ENCODE results near the gene CEACAM3. TPM values are rescaled to one million over a fixed set of nuclear protein-coding genes. Genes with fewer than 3 reads are reported as not detected.
A peak's percentile ranks its signal among the peaks of the same experiment; 100 is the strongest.
"Not testable (repeated sequence)": the region's sequence is repeated elsewhere in the genome, so short reads cannot be mapped to it uniquely, and the experiment has no call there.

The CEACAM3 gene
- total RNA-seq, 5 donors from 2014 or later (not counting 1 experiment from before 2014, with no cell fraction given) = not detected

- Histone ChIP-seq H3K4me1 (ENCODE audit: control insufficient read depth in 1 of 2, extremely low read depth in 1 of 2, insufficient read depth in 2 of 2, low read length in 2 of 2) (peaks cover 10 to 11% of the 10 kb centered on the region in 2 experiments), H3K27me3 (replicated peaks in 1 of 2; ENCODE audit: control insufficient read depth in 2 of 2, extremely low read depth in 1 of 2, insufficient read depth in 2 of 2, low read length in 1 of 2) (peaks cover 2 to 45% of the 10 kb centered on the region in 2 experiments), H3K9me3 (no peaks in the 10 kb centered on the region), H3K4me3 (ENCODE audit: control insufficient read depth in 1 of 2, extremely low read depth in 1 of 2, low read length in 1 of 2) (no peak overlapping the region), H3K36me3 (ENCODE audit: control insufficient read depth in 2 of 2, extremely low read depth in 1 of 2, insufficient read depth in 1 of 2, low read length in 1 of 2) (no peaks in the 10 kb centered on the region), H3K27ac (ENCODE audit: low read length) (no peak overlapping the region)
- H3K27ac Mint-ChIP-seq = no peak overlapping the region
- ChIA-PET POLR2A (no interaction called here), CTCF (interaction anchor here (0.9 to 4.8 kb wide), 2 partner anchors 34 to 35 kb away, joined by 3 to 59 read pairs; no protein-coding TSS in a partner anchor)
- ATAC-seq (replicated peaks in 1 of 4) = no peak
- no peaks in the 10 kb centered on the region for H3K36me3 Mint-ChIP-seq
- WGBS (ENCODE audit: insufficient coverage) = 83% methylated on average over 5 of the region's 7 CpGs
- peaks cover 15 to 17% (median 17%) of the 10 kb centered on the region in 3 donors for H3K4me1 Mint-ChIP-seq
- H3K27me3 Mint-ChIP-seq = peaks cover 46 to 68% of the 10 kb centered on the region in 2 donors
- H3K4me3 Mint-ChIP-seq = no peak overlapping the region
- DNase-seq = no peak
- no peaks in the 10 kb centered on the region for H3K9me3 Mint-ChIP-seq
Observed at GRCh38 chr19:41787055-41787454, 9.3 kb upstream of the CEACAM3 start.

DNA sequence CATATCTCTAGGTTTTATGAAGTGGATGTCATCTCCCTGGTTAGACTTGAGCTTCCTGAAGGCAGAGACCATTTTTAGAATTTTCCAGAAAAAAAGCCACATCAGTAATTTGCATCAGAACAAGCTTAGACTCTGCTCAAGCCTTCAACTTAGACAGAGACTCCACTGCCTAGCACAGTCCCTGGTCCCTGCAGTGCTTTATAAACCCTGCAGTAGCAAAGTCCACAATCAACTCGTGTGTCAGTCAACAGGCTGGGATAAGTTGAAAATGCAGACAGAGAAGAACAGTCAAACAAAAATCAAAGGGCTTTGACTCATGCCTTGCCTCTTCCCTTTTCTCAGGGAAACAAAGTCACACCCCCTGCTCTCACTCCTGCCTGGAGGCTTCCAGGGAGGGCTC lies 7.9 kb upstream of the CEACAM3 start:
- H3K4me3 ChIP-seq (ENCODE audit: control insufficient read depth in 1 of 2, extremely low read depth in 1 of 2, low read length in 1 of 2); H3K36me3 Mint-ChIP-seq; H3K36me3 ChIP-seq (ENCODE audit: control insufficient read depth in 2 of 2, extremely low read depth in 1 of 2, insufficient read depth in 1 of 2, low read length in 1 of 2); H3K9me3 ChIP-seq; H3K27ac Mint-ChIP-seq; H3K4me3 Mint-ChIP-seq; H3K9me3 Mint-ChIP-seq; DNase-seq; POLR2A ChIA-PET; ATAC-seq (replicated peaks in 1 of 4); H3K27ac ChIP-seq (ENCODE audit: low read length): not testable (repeated sequence)
- Mint-ChIP-seq H3K4me1 (peaks cover 21% of the 10 kb centered on the region in 3 donors), H3K27me3 (peaks cover 51 to 73% of the 10 kb centered on the region in 2 donors)
- CTCF ChIA-PET = interaction anchor here in 1 of 2 donors (0.6 kb wide), 1 partner anchor 12 kb away, joined by 4 read pairs; no protein-coding TSS in a partner anchor
- peaks cover 2 to 48% of the 10 kb centered on the region in 2 experiments for H3K27me3 ChIP-seq (replicated peaks in 1 of 2; ENCODE audit: control insufficient read depth in 2 of 2, extremely low read depth in 1 of 2, insufficient read depth in 2 of 2, low read length in 1 of 2)
- H3K4me1 ChIP-seq (ENCODE audit: control insufficient read depth in 1 of 2, extremely low read depth in 1 of 2, insufficient read depth in 2 of 2, low read length in 2 of 2) = peaks cover 10 to 11% of the 10 kb centered on the region in 2 experiments
- no CpG with 5 or more reads among the region's 1 CpG for WGBS (ENCODE audit: insufficient coverage)

GRCh38 chr19:41789053-41789452 lies 7.3 kb upstream of the CEACAM3 start:
- peaks cover 10 to 11% of the 10 kb centered on the region in 2 experiments for H3K4me1 ChIP-seq (ENCODE audit: control insufficient read depth in 1 of 2, extremely low read depth in 1 of 2, insufficient read depth in 2 of 2, low read length in 2 of 2)
- H3K4me3 Mint-ChIP-seq; POLR2A ChIA-PET; H3K27ac ChIP-seq (ENCODE audit: low read length); H3K36me3 ChIP-seq (ENCODE audit: control insufficient read depth in 2 of 2, extremely low read depth in 1 of 2, insufficient read depth in 1 of 2, low read length in 1 of 2); H3K4me3 ChIP-seq (ENCODE audit: control insufficient read depth in 1 of 2, extremely low read depth in 1 of 2, low read length in 1 of 2); DNase-seq; ATAC-seq (replicated peaks in 1 of 4); H3K36me3 Mint-ChIP-seq; CTCF ChIA-PET; H3K9me3 ChIP-seq; H3K9me3 Mint-ChIP-seq; H3K27ac Mint-ChIP-seq: not testable (repeated sequence)
- Mint-ChIP-seq H3K4me1 (peaks cover 20 to 21% (median 21%) of the 10 kb centered on the region in 3 donors), H3K27me3 (peaks cover 50 to 71% of the 10 kb centered on the region in 2 donors)
- H3K27me3 ChIP-seq (replicated peaks in 1 of 2; ENCODE audit: control insufficient read depth in 2 of 2, extremely low read depth in 1 of 2, insufficient read depth in 2 of 2, low read length in 1 of 2) = peaks cover 2 to 48% of the 10 kb centered on the region in 2 experiments
- WGBS (ENCODE audit: insufficient coverage) = 93% methylated on average over 2 of the region's 5 CpGs

- Histone ChIP-seq H3K4me3 (ENCODE audit: control insufficient read depth in 1 of 2, extremely low read depth in 1 of 2, low read length in 1 of 2) (no peak overlapping the region), H3K27me3 (replicated peaks in 1 of 2; ENCODE audit: control insufficient read depth in 2 of 2, extremely low read depth in 1 of 2, insufficient read depth in 2 of 2, low read length in 1 of 2) (peaks cover 0 to 42% of the 10 kb centered on the region in 2 experiments), H3K9me3 (no peaks in the 10 kb centered on the region), H3K27ac (ENCODE audit: low read length) (no peak overlapping the region), H3K4me1 (ENCODE audit: control insufficient read depth in 1 of 2, extremely low read depth in 1 of 2, insufficient read depth in 2 of 2, low read length in 2 of 2) (no peaks in the 10 kb centered on the region), H3K36me3 (ENCODE audit: control insufficient read depth in 2 of 2, extremely low read depth in 1 of 2, insufficient read depth in 1 of 2, low read length in 1 of 2) (no peaks in the 10 kb centered on the region)
- ChIA-PET CTCF (interaction anchor here in 1 of 2 donors (1.0 to 2.6 kb wide), 7 partner anchors 8 to 67 kb away, joined by 3 to 16 read pairs (median 4); no protein-coding TSS in a partner anchor), POLR2A (no interaction called here)
- Mint-ChIP-seq H3K4me3 (no peak overlapping the region), H3K36me3 (no peaks in the 10 kb centered on the region), H3K9me3 (no peaks in the 10 kb centered on the region), H3K27me3 (peaks cover 47 to 57% of the 10 kb centered on the region in 2 donors), H3K4me1 (peaks cover 5 to 12% (median 6%) of the 10 kb centered on the region in 3 donors), H3K27ac (no peak overlapping the region)
- ATAC-seq (replicated peaks in 1 of 4) (peak in 2 of 4 experiments; percentile 46 to 66), DNase-seq (peak in 32 of 35 experiments; percentile 11 to 70 (median 42))
- 46% methylated on average over 16 of the region's 22 CpGs for WGBS (ENCODE audit: insufficient coverage)
Observed at GRCh38 chr19:41792513-41793413, 3.6 kb upstream of the CEACAM3 start.

DNA sequence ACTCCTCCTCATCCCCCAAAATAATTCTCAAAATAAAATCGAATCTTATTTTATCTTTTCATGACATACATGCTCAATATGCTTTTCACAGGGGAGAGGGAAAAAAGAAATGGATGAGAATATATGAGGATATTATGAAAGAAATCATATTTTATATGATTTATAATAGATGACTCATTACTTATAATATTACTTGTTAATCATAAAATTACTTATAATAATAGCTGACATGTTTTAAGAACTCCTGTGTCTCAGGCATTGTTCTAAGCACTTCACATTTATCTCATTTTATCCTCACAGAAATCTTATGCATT lies 3.0 kb upstream of the CEACAM3 start:
- DNase-seq (no peak), ATAC-seq (replicated peaks in 1 of 4) (no peak)
- Histone ChIP-seq H3K36me3 (ENCODE audit: control insufficient read depth in 2 of 2, extremely low read depth in 1 of 2, insufficient read depth in 1 of 2, low read length in 1 of 2) (no peaks in the 10 kb centered on the region), H3K4me3 (ENCODE audit: control insufficient read depth in 1 of 2, extremely low read depth in 1 of 2, low read length in 1 of 2) (no peak overlapping the region), H3K4me1 (ENCODE audit: control insufficient read depth in 1 of 2, extremely low read depth in 1 of 2, insufficient read depth in 2 of 2, low read length in 2 of 2) (no peaks in the 10 kb centered on the region), H3K27me3 (replicated peaks in 1 of 2; ENCODE audit: control insufficient read depth in 2 of 2, extremely low read depth in 1 of 2, insufficient read depth in 2 of 2, low read length in 1 of 2) (peaks cover 0 to 45% of the 10 kb centered on the region in 2 experiments), H3K27ac (ENCODE audit: low read length) (no peak overlapping the region), H3K9me3 (no peaks in the 10 kb centered on the region)
- Mint-ChIP-seq H3K36me3 (no peaks in the 10 kb centered on the region), H3K27me3 (peaks cover 47 to 55% of the 10 kb centered on the region in 2 donors), H3K9me3 (no peaks in the 10 kb centered on the region), H3K4me1 (peaks cover 5 to 12% (median 6%) of the 10 kb centered on the region in 3 donors), H3K4me3 (no peak overlapping the region), H3K27ac (no peak overlapping the region)
- ChIA-PET POLR2A (no interaction called here), CTCF (interaction anchor here (0.7 to 2.6 kb wide), 8 partner anchors 8 to 41 kb away, joined by 3 to 16 read pairs (median 4); no protein-coding TSS in a partner anchor)
- no CpG with 5 or more reads among the region's 1 CpG for WGBS (ENCODE audit: insufficient coverage)

GRCh38 chr19:41795031-41795461 lies 1.3 kb upstream of the CEACAM3 start:
- peaks cover 5 to 12% (median 6%) of the 10 kb centered on the region in 3 donors for H3K4me1 Mint-ChIP-seq
- Histone ChIP-seq H3K36me3 (ENCODE audit: control insufficient read depth in 2 of 2, extremely low read depth in 1 of 2, insufficient read depth in 1 of 2, low read length in 1 of 2) (no peaks in the 10 kb centered on the region), H3K4me3 (ENCODE audit: control insufficient read depth in 1 of 2, extremely low read depth in 1 of 2, low read length in 1 of 2) (no peak overlapping the region), H3K4me1 (ENCODE audit: control insufficient read depth in 1 of 2, extremely low read depth in 1 of 2, insufficient read depth in 2 of 2, low read length in 2 of 2) (no peaks in the 10 kb centered on the region), H3K27ac (ENCODE audit: low read length) (no peak overlapping the region), H3K27me3 (replicated peaks in 1 of 2; ENCODE audit: control insufficient read depth in 2 of 2, extremely low read depth in 1 of 2, insufficient read depth in 2 of 2, low read length in 1 of 2) (peaks cover 0 to 40% of the 10 kb centered on the region in 2 experiments), H3K9me3 (no peaks in the 10 kb centered on the region)
- H3K9me3 Mint-ChIP-seq = no peaks in the 10 kb centered on the region
- CTCF ChIA-PET = interaction anchor here (0.5 to 1.8 kb wide), 6 partner anchors 10 to 96 kb away, joined by 3 to 9 read pairs (median 4); no protein-coding TSS in a partner anchor
- no peaks in the 10 kb centered on the region for H3K36me3 Mint-ChIP-seq
- H3K27me3 Mint-ChIP-seq = peaks cover 40 to 47% of the 10 kb centered on the region in 2 donors
- no peak overlapping the region for H3K27ac Mint-ChIP-seq
- no peak overlapping the region for H3K4me3 Mint-ChIP-seq
- ATAC-seq (replicated peaks in 1 of 4) (peak; percentile 91 to 94 (median 92)), DNase-seq (peak in 33 of 35 experiments; percentile 23 to 77 (median 52))
- POLR2A ChIA-PET = no interaction called here
- 68% methylated on average over 3 of the region's 5 CpGs for WGBS (ENCODE audit: insufficient coverage)
